HAP-1 (cell line): ENCODE measurements around the gene LETM1.

Experiments used
- DNase-seq, 2 experiments: peaks; one replicate each; pipeline ENCODE4 v3.0.0-alpha.2; 2016 to 2020; ENCODE audit warnings: low spot score in 2 of 2
- H3K27me3 ChIP-seq: fragments of 250-450 bp; sonication (Bioruptor Pico); 2 replicates; pipeline ENCODE4 v1.5.1; 2020; ENCODE audit warnings: low read depth, mild to moderate bottlenecking, moderate library complexity
- H3K36me3 ChIP-seq: fragments of 250-450 bp; sonication (Bioruptor Pico); replicated peaks from 2 replicates; pipeline ENCODE4 v1.5.1; 2020; ENCODE audit warnings: mild to moderate bottlenecking
- H3K4me1 ChIP-seq: fragments of 250-450 bp; sonication (Bioruptor Pico); 2 replicates; pipeline ENCODE4 v1.5.1; 2020; ENCODE audit warnings: mild to moderate bottlenecking
- H3K4me3 ChIP-seq: fragments of 250-450 bp; sonication (Bioruptor Pico); 2 replicates; pipeline ENCODE4 v1.5.1; 2020; ENCODE audit warnings: mild to moderate bottlenecking, moderate library complexity
- H3K9me3 ChIP-seq: fragments of 250-450 bp; sonication (Bioruptor Pico); 2 replicates; pipeline ENCODE4 v1.5.1; 2020; ENCODE audit warnings: mild to moderate bottlenecking, moderate library complexity
- in situ Hi-C: fragments of 300-500 bp; cut with MboI; formaldehyde crosslinking; loops from 3 replicates; pipeline ENCODE4 v1.14.3; 2020; ENCODE audit warnings: low sequenced_read_pairs, inconsistent platforms, mixed read lengths

LETM1 gene

GRCh38 chr4:1799387-1800375, 56.3 kb downstream of the LETM1 start:
- Histone ChIP-seq H3K4me3 (no peak overlapping the region), H3K4me1 (peaks cover 3% of the 10 kb centered on the region; the same call in 1 of the 2 replicates), H3K9me3 (no peaks in the 10 kb centered on the region), H3K27me3 (no peaks in the 10 kb centered on the region), H3K36me3 (peaks cover 23% of the 10 kb centered on the region)
- no peak for DNase-seq
- in situ Hi-C loops = no loop called here

- no peak for DNase-seq
- in situ Hi-C loops = no loop called here
- H3K36me3 ChIP-seq = peaks cover 16% of the 10 kb centered on the region
- H3K4me3 ChIP-seq = no peak overlapping the region
- no peaks in the 10 kb centered on the region for H3K9me3 ChIP-seq
- no peaks in the 10 kb centered on the region for H3K27me3 ChIP-seq
- peaks cover 3% of the 10 kb centered on the region; the same call in 1 of the 2 replicates for H3K4me1 ChIP-seq
Measured at GRCh38 chr4:1798580-1799386, 57.2 kb downstream of the LETM1 start.

- Histone ChIP-seq H3K27me3 (no peaks in the 10 kb centered on the region), H3K36me3 (peaks cover 16% of the 10 kb centered on the region), H3K4me3 (no peak overlapping the region), H3K9me3 (no peaks in the 10 kb centered on the region), H3K4me1 (peaks cover 3% of the 10 kb centered on the region; the same call in 1 of the 2 replicates)
- DNase-seq = no peak
- in situ Hi-C loops = no loop called here
Measured at GRCh38 chr4:1797861-1798579, 57.9 kb downstream of the LETM1 start.

- no peak for DNase-seq
- H3K36me3 ChIP-seq = peaks cover 13% of the 10 kb centered on the region
- no peak overlapping the region for H3K4me3 ChIP-seq
- in situ Hi-C loops = no loop called here
- H3K27me3 ChIP-seq = no peaks in the 10 kb centered on the region
- H3K9me3 ChIP-seq = no peaks in the 10 kb centered on the region
- H3K4me1 ChIP-seq = peaks cover 5% of the 10 kb centered on the region; the same call in 1 of the 2 replicates
Measured at GRCh38 chr4:1797298-1797860, 58.6 kb downstream of the LETM1 start.

- H3K27me3 ChIP-seq = no peaks in the 10 kb centered on the region
- H3K4me3 ChIP-seq = no peak overlapping the region
- no peaks in the 10 kb centered on the region for H3K9me3 ChIP-seq
- in situ Hi-C loops = no loop called here
- H3K4me1 ChIP-seq = peaks cover 5% of the 10 kb centered on the region; the same call in 1 of the 2 replicates
- no peak for DNase-seq
- H3K36me3 ChIP-seq = peaks cover 11% of the 10 kb centered on the region; the same call in 1 of the 2 replicates
Measured at GRCh38 chr4:1796486-1797204, 59.3 kb downstream of the LETM1 start.

DNA sequence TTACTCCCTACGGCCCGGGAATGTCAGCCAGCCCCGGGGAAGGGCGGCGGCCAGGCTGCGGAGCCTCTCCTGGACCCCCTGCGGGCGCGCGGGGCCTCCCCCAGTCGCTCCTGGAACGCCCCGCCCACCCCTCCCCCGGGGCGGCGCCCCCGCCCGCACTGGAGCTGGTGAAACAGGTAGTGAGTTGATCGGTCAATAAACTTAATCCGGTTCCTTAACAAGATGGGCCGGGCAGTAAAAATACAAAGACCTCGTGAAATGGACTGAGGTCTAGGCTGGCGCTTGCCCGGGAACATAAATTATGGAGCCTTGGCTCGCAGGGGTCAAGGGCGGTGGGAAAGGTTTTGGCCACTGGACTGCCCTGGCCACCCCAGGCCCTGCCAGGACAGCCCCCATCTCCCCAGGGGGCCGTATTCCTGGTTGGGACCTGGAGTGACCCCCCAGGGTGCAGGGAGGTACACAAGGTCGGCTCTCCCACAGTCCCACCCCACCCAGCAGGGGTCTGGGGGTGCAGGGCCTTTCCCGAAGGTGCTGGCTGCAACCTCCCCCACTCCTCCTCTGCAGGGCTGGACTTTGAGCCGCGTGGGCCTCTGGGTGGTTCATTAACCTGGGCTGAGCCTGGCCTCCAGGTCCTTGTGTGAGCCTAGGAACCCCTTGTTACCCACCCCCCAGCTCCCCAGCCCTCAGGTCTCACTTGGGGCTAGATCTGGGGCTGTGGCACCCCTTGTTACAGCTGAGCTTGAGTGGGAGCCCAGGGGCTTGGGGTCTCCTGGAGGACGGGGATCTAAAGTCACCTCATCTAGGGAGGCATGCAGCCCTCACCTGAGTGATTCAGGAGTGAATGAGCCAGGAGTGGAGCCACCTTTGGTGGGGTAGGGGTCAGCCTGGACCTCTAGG, 60.4 kb downstream of the LETM1 start:
- Histone ChIP-seq H3K4me3 (peak overlapping the region; percentile 58), H3K4me1 (peaks cover 5% of the 10 kb centered on the region; the same call in 1 of the 2 replicates)
- in situ Hi-C loops = no loop called here

GRCh38 chr4:1794809-1795298, 61.1 kb downstream of the LETM1 start:
- in situ Hi-C loops = no loop called here
- Histone ChIP-seq H3K4me1 (peaks cover 5% of the 10 kb centered on the region; the same call in 1 of the 2 replicates), H3K36me3 (peaks cover 8% of the 10 kb centered on the region; the same call in 1 of the 2 replicates), H3K9me3 (no peaks in the 10 kb centered on the region), H3K27me3 (no peaks in the 10 kb centered on the region), H3K4me3 (peak overlapping the region; percentile 58)
- peak in 1 of 2 experiments; percentile 54 for DNase-seq

More for the DNA sequence above, 60.4 kb downstream of the LETM1 start:
- peak in 1 of 2 experiments; percentile 14 for DNase-seq
- H3K36me3 ChIP-seq = peaks cover 11% of the 10 kb centered on the region; the same call in 1 of the 2 replicates
- H3K9me3 ChIP-seq = no peaks in the 10 kb centered on the region
- no peaks in the 10 kb centered on the region for H3K27me3 ChIP-seq

DNA sequence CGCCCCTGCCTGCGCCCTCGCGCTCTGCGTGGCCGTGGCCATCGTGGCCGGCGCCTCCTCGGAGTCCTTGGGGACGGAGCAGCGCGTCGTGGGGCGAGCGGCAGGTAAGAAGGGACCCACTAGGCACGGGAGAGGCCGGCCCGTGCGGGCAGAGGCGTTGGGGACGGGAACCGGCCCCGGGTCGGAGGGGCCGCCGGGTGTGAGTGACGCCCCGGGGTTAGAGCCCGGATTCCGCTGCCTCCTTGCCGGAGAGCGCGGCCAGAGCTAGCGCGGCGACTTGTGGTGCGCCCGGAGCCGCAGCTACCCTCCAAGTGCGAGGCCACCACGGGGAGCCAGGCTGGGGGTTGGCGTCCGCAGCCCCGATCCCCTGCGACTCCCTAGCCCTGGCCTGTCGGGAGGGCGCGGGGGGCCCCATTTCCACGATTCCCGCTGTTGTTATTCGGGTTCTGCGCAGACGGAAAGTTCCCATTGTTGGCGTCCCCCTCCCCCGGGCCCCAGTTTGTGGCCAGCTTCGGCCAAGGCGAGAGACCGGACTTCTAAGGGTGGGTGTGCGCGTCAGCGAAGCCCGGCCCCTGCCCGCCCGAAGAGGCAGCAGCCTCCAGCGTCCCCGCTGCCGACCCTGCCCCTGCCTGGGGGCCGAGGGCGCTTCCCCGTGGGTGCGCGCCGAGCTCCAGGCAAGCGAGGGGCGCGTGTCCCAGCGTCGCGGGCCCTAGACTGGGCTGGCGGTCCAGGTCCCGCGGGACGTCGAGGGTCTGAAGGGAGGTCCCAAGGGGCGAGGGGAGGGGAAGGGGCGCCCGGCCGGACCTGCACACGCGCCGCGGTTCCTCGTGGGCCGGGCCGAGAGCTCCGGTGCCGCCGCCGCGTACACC, 61.8 kb downstream of the LETM1 start:
- H3K36me3 ChIP-seq = 0 out of 2 replicates have a peak, but pooled peaks cover 4% of the 10 kb centered on the region
- DNase-seq = peak in 1 of 2 experiments; percentile 44
- no peaks in the 10 kb centered on the region for H3K27me3 ChIP-seq
- H3K4me1 ChIP-seq = peaks cover 5% of the 10 kb centered on the region; the same call in 1 of the 2 replicates
- peak overlapping the region; percentile 58 for H3K4me3 ChIP-seq
- in situ Hi-C loops = no loop called here
- no peaks in the 10 kb centered on the region for H3K9me3 ChIP-seq

GRCh38 chr4:1793496-1793840, 62.5 kb downstream of the LETM1 start:
- DNase-seq = peak in 1 of 2 experiments; percentile 71
- in situ Hi-C loops = no loop called here
- no peaks in the 10 kb centered on the region for H3K9me3 ChIP-seq
- H3K36me3 ChIP-seq = no peaks in the 10 kb centered on the region
- no peaks in the 10 kb centered on the region for H3K27me3 ChIP-seq
- peak overlapping the region; percentile 58 for H3K4me3 ChIP-seq
- H3K4me1 ChIP-seq = peaks cover 5% of the 10 kb centered on the region; the same call in 1 of the 2 replicates

- Histone ChIP-seq H3K9me3 (no peaks in the 10 kb centered on the region), H3K27me3 (no peaks in the 10 kb centered on the region), H3K4me1 (peaks cover 5% of the 10 kb centered on the region; the same call in 1 of the 2 replicates), H3K4me3 (peak within 1 kb of the TSS; percentile 58), H3K36me3 (no peaks in the 10 kb centered on the region)
- in situ Hi-C loops = no loop called here
- DNase-seq = peak; percentile 56 to 76
Measured at GRCh38 chr4:1792832-1793495, 63.0 kb downstream of the LETM1 start, which contains the start of gene FGFR3. TSS of gene FGFR3 (plus strand) at chr4:1793293. CDS start at chr4:1793935, 642 bp downstream.
